ENCODE results near the gene FHIT. TPM values are rescaled to one million over a fixed set of nuclear protein-coding genes. Genes with fewer than 3 reads are reported as not detected.

Gene FHIT
- total RNA-seq, 1 donor from 2014 or later = 5.7 TPM

DNA sequence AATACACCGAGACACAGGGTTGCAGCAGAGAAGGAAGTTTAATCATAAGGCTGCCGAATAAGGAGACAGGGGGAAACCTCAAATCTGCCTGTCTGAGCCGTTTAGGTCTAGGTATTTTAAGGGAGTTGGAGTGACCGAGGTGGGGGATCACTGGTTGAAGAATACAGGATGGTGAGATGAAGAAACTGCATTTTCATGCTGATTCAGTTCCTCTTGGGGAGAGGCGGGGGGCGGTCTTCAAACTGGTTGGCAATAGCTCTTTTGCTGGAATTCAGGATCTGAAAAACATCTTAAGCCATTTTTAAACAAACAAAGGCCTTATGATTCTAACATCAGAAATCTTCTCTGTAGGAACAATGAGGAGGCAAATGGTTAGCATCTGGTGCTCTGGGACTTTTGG lies 1502.0 kb downstream of the FHIT start:
- TF ChIP-seq, protein P1, sequence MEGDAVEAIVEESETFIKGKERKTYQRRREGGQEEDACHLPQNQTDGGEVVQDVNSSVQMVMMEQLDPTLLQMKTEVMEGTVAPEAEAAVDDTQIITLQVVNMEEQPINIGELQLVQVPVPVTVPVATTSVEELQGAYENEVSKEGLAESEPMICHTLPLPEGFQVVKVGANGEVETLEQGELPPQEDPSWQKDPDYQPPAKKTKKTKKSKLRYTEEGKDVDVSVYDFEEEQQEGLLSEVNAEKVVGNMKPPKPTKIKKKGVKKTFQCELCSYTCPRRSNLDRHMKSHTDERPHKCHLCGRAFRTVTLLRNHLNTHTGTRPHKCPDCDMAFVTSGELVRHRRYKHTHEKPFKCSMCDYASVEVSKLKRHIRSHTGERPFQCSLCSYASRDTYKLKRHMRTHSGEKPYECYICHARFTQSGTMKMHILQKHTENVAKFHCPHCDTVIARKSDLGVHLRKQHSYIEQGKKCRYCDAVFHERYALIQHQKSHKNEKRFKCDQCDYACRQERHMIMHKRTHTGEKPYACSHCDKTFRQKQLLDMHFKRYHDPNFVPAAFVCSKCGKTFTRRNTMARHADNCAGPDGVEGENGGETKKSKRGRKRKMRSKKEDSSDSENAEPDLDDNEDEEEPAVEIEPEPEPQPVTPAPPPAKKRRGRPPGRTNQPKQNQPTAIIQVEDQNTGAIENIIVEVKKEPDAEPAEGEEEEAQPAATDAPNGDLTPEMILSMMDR (IDR thresholded peaks at IDR 0.05) = no peak
- no peak for TF ChIP-seq EZH2phosphoT487 (IDR thresholded peaks at IDR 0.05)
- TF ChIP-seq EZH2 (IDR thresholded peaks at IDR 0.05) = no peak
- no peaks in the 10 kb centered on the region for H3F3A ChIP-seq (ENCODE audit: low read depth)
- H2AFZ ChIP-seq (replicated peaks) = no peak overlapping the region
- no peaks in the 10 kb centered on the region for H3K36me3 ChIP-seq
- DNase-seq (ENCODE audit: low spot score) = no peak
- H3K4me1 Mint-ChIP-seq = peaks cover 3% of the 10 kb centered on the region
- H3K27me3 Mint-ChIP-seq (ENCODE audit: insufficient read depth, low read depth) = peaks cover 2% of the 10 kb centered on the region
- H3K36me3 Mint-ChIP-seq = no peaks in the 10 kb centered on the region
- no peak overlapping the region for H3K4me2 ChIP-seq
- H4K20me1 ChIP-seq (ENCODE audit: low read depth) = no peaks in the 10 kb centered on the region
- H3K27ac Mint-ChIP-seq = no peak overlapping the region
- no peak overlapping the region for H3K9ac ChIP-seq
- H3K27me3 ChIP-seq = no peaks in the 10 kb centered on the region
- H3K4me3 Mint-ChIP-seq = no peak overlapping the region
- H3K4me3 ChIP-seq = no peak overlapping the region
- no peaks in the 10 kb centered on the region for H3K9me3 Mint-ChIP-seq
- H3K79me2 ChIP-seq (ENCODE audit: low read depth) = no peaks in the 10 kb centered on the region
- H3K4me1 ChIP-seq = peaks cover 3% of the 10 kb centered on the region
- no peak overlapping the region for H3K27ac ChIP-seq
- no peaks in the 10 kb centered on the region for H3K9me3 ChIP-seq (ENCODE audit: low read depth)

DNA sequence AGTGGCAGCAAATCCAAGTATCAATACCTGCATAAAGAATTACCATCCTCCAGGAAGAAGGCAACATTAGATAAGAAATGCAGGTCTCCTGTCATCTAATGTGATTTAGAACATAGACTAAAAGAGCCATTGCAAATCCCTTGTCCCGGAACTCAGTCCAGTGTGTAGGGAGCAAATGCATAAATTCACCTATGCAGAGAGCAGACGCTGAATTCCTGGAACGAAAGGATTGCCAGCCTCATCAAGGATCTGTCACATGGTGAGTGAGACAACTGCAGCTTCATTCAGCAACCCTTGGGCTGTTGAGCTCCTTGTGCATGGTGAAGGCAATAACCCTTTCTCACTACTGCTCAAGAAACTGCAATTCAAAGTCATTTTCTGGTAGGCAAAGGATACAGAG lies 1504.7 kb downstream of the FHIT start:
- peaks cover 3% of the 10 kb centered on the region for H3K9me3 Mint-ChIP-seq
- no peaks in the 10 kb centered on the region for H3K36me3 Mint-ChIP-seq
- Histone ChIP-seq H3F3A (ENCODE audit: low read depth) (no peaks in the 10 kb centered on the region), H4K20me1 (ENCODE audit: low read depth) (no peaks in the 10 kb centered on the region), H3K4me1 (no peaks in the 10 kb centered on the region), H3K36me3 (no peaks in the 10 kb centered on the region), H3K9me3 (ENCODE audit: low read depth) (no peaks in the 10 kb centered on the region), H3K4me2 (no peak overlapping the region), H3K27me3 (no peaks in the 10 kb centered on the region), H3K4me3 (no peak overlapping the region), H3K79me2 (ENCODE audit: low read depth) (no peaks in the 10 kb centered on the region), H2AFZ (replicated peaks) (no peak overlapping the region), H3K27ac (no peak overlapping the region), H3K9ac (no peak overlapping the region)
- no peak for DNase-seq (ENCODE audit: low spot score)
- H3K27ac Mint-ChIP-seq = no peak overlapping the region
- TF ChIP-seq EZH2 (IDR thresholded peaks at IDR 0.05) = no peak
- TF ChIP-seq, protein P1 (IDR thresholded peaks at IDR 0.05) = no peak
- no peaks in the 10 kb centered on the region for H3K27me3 Mint-ChIP-seq (ENCODE audit: insufficient read depth, low read depth)
- H3K4me1 Mint-ChIP-seq = no peaks in the 10 kb centered on the region
- H3K4me3 Mint-ChIP-seq = no peak overlapping the region

DNA sequence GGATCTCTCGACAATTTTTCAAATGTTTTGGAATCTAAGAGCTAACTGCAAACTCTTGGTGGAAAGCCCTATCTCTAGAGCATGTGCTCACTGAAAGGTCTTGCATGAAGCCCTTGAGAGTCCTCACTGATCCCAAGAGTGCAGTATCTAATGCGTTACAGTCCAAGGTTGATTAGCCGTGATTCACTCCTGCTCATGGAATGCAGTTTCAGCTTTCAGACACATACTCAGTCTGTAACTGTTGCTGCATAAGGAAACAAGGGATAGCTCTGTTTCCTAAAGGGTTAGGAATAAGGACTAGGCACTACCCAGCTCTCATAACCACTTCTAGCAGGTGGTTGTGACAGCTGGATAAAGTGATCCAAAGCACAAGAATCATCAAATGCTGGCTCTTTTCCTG lies 1514.0 kb downstream of the FHIT start:
- TF ChIP-seq, protein P1 (IDR thresholded peaks at IDR 0.05) = no peak
- TF ChIP-seq EZH2phosphoT487 (IDR thresholded peaks at IDR 0.05) (no peak), EZH2 (IDR thresholded peaks at IDR 0.05) (no peak)
- Histone ChIP-seq H3K4me2 (no peak overlapping the region), H2AFZ (replicated peaks) (no peak overlapping the region), H4K20me1 (ENCODE audit: low read depth) (no peaks in the 10 kb centered on the region), H3K36me3 (no peaks in the 10 kb centered on the region), H3K4me1 (no peaks in the 10 kb centered on the region), H3K4me3 (no peak overlapping the region), H3K9me3 (ENCODE audit: low read depth) (no peaks in the 10 kb centered on the region), H3K9ac (no peak overlapping the region), H3K79me2 (ENCODE audit: low read depth) (no peaks in the 10 kb centered on the region), H3K27ac (no peak overlapping the region), H3K27me3 (no peaks in the 10 kb centered on the region), H3F3A (ENCODE audit: low read depth) (no peaks in the 10 kb centered on the region)
- H3K27ac Mint-ChIP-seq = no peak overlapping the region
- H3K9me3 Mint-ChIP-seq = no peaks in the 10 kb centered on the region
- no peaks in the 10 kb centered on the region for H3K27me3 Mint-ChIP-seq (ENCODE audit: insufficient read depth, low read depth)
- no peaks in the 10 kb centered on the region for H3K36me3 Mint-ChIP-seq
- H3K4me3 Mint-ChIP-seq = no peak overlapping the region
- peaks cover 3% of the 10 kb centered on the region for H3K4me1 Mint-ChIP-seq
- no peak for DNase-seq (ENCODE audit: low spot score)

DNA sequence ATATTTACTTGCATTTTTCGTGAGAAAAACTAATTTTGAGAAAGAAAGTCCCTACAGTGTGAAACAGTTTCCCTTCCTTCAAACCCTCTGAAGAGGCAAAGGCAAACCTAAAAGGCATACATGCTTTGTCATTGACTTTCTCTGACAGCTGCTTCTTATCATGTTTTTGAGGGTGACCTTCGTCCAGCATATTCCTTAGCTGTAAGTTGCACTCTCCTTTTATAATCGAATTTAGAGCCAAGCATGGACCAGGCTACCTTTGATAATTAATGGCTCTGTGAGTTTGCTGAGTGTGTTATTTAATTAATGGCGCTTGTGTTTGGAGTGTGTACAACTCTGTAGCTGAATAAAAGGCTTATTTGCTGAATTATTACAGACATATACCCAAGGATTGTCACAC lies 1517.2 kb downstream of the FHIT start:
- Mint-ChIP-seq H3K9me3 (no peaks in the 10 kb centered on the region), H3K4me1 (peaks cover 3% of the 10 kb centered on the region), H3K27me3 (ENCODE audit: insufficient read depth, low read depth) (no peaks in the 10 kb centered on the region), H3K4me3 (no peak overlapping the region), H3K27ac (no peak overlapping the region), H3K36me3 (no peaks in the 10 kb centered on the region)
- H3K4me2 ChIP-seq = no peak overlapping the region
- no peak for DNase-seq (ENCODE audit: low spot score)
- H3K4me3 ChIP-seq = no peak overlapping the region
- no peaks in the 10 kb centered on the region for H3K79me2 ChIP-seq (ENCODE audit: low read depth)
- H3K4me1 ChIP-seq = no peaks in the 10 kb centered on the region
- peak overlapping the region; percentile 12 for H2AFZ ChIP-seq (replicated peaks)
- no peak overlapping the region for H3K9ac ChIP-seq
- H3K9me3 ChIP-seq (ENCODE audit: low read depth) = no peaks in the 10 kb centered on the region
- H3K36me3 ChIP-seq = no peaks in the 10 kb centered on the region
- TF ChIP-seq EZH2phosphoT487 (IDR thresholded peaks at IDR 0.05) = no peak
- TF ChIP-seq, protein P1 (IDR thresholded peaks at IDR 0.05) = no peak
- no peak for TF ChIP-seq EZH2 (IDR thresholded peaks at IDR 0.05)
- H3F3A ChIP-seq (ENCODE audit: low read depth) = no peaks in the 10 kb centered on the region
- no peaks in the 10 kb centered on the region for H3K27me3 ChIP-seq
- H4K20me1 ChIP-seq (ENCODE audit: low read depth) = no peaks in the 10 kb centered on the region
- H3K27ac ChIP-seq = no peak overlapping the region

Measured in neural progenitor cell (in vitro differentiated cells).